ENCODE data around the gene LTA4H. TPM values are rescaled to one million over a fixed set of nuclear protein-coding genes. Genes with fewer than 3 reads are reported as not detected.
A peak's percentile ranks its signal among the peaks of the same experiment; 100 is the strongest.

The LTA4H gene
- total RNA-seq, 1 experiment from 2014 or later: 51.8 TPM

DNA sequence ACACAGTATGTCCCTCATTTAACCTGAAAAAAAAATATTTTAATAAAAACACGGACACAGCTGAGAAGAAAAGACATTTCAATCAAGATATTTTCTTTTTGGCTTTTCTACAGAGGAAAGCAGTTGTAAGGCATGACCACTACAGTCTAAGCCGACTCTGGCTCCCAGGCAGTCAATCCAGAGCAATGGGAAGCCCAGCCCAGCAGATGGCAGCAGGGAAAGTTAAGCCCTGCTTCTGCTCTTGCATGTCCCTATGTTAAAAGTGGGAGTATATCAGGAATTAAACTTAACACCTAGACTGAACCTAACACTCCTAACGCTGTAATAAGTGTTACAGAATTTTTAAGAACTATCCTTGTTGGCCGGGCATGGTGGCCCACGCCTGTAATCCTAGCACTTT is 19.7 kb downstream of the LTA4H start:
- no peaks in the 10 kb centered on the region for H3K4me1 ChIP-seq (ENCODE audit: insufficient read depth, low read length, poor library complexity, severe bottlenecking)
- H3K27ac ChIP-seq (ENCODE audit: low read depth, low read length, poor library complexity, severe bottlenecking): no peak overlapping the region
- no peaks in the 10 kb centered on the region for H3K27me3 ChIP-seq (replicated peaks; ENCODE audit: insufficient read depth, low read depth, low read length, poor library complexity)
- ChIA-PET CTCF (no interaction called here), POLR2A (ENCODE audit: low non-redundant PET) (no interaction called here)
- no peak overlapping the region for H3K4me3 ChIP-seq (ENCODE audit: low read depth, low read length, poor library complexity, severe bottlenecking)
- intact Hi-C loops (cut with micrococcal nuclease; ENCODE audit: unreplicated experiment): loop anchor here (5.0 kb wide), 1 partner anchor 502 kb away; no protein-coding TSS in a partner anchor
- peak; percentile 27 for DNase-seq (ENCODE audit: low spot score)
- peaks cover 15% of the 10 kb centered on the region for H3K36me3 ChIP-seq (ENCODE audit: insufficient read depth, low read length, poor library complexity, severe bottlenecking)
- no TSS peak for BruUV-seq (replicated peaks)
- H3K9me3 ChIP-seq (ENCODE audit: low read depth, low read length, poor library complexity, severe bottlenecking): no peaks in the 10 kb centered on the region
- TF ChIP-seq, protein P1, sequence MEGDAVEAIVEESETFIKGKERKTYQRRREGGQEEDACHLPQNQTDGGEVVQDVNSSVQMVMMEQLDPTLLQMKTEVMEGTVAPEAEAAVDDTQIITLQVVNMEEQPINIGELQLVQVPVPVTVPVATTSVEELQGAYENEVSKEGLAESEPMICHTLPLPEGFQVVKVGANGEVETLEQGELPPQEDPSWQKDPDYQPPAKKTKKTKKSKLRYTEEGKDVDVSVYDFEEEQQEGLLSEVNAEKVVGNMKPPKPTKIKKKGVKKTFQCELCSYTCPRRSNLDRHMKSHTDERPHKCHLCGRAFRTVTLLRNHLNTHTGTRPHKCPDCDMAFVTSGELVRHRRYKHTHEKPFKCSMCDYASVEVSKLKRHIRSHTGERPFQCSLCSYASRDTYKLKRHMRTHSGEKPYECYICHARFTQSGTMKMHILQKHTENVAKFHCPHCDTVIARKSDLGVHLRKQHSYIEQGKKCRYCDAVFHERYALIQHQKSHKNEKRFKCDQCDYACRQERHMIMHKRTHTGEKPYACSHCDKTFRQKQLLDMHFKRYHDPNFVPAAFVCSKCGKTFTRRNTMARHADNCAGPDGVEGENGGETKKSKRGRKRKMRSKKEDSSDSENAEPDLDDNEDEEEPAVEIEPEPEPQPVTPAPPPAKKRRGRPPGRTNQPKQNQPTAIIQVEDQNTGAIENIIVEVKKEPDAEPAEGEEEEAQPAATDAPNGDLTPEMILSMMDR (conservative IDR thresholded peaks at IDR 0.05; ENCODE audit: low read depth, low read length): peak; percentile 51
- TF ChIP-seq EZH2 (IDR thresholded peaks at IDR 0.05; ENCODE audit: borderline replicate concordance, low read depth, low read length, poor library complexity, severe bottlenecking): no peak

- H3K36me3 ChIP-seq (ENCODE audit: insufficient read depth, low read length, poor library complexity, severe bottlenecking): peaks cover 15% of the 10 kb centered on the region
- no peaks in the 10 kb centered on the region for H3K27me3 ChIP-seq (replicated peaks; ENCODE audit: insufficient read depth, low read depth, low read length, poor library complexity)
- DNase-seq (ENCODE audit: low spot score): no peak
- TF ChIP-seq, protein P1 (conservative IDR thresholded peaks at IDR 0.05; ENCODE audit: low read depth, low read length): no peak
- TF ChIP-seq EZH2 (IDR thresholded peaks at IDR 0.05; ENCODE audit: borderline replicate concordance, low read depth, low read length, poor library complexity, severe bottlenecking): no peak
- intact Hi-C loops (cut with micrococcal nuclease; ENCODE audit: unreplicated experiment): loop anchor here (5.0 kb wide), 1 partner anchor 502 kb away; no protein-coding TSS in a partner anchor
- H3K9me3 ChIP-seq (ENCODE audit: low read depth, low read length, poor library complexity, severe bottlenecking): no peaks in the 10 kb centered on the region
- CTCF ChIA-PET: no interaction called here
- H3K27ac ChIP-seq (ENCODE audit: low read depth, low read length, poor library complexity, severe bottlenecking): no peak overlapping the region
- no peak overlapping the region for H3K4me3 ChIP-seq (ENCODE audit: low read depth, low read length, poor library complexity, severe bottlenecking)
- POLR2A ChIA-PET (ENCODE audit: low non-redundant PET): no interaction called here
- no TSS peak for BruUV-seq (replicated peaks)
- H3K4me1 ChIP-seq (ENCODE audit: insufficient read depth, low read length, poor library complexity, severe bottlenecking): no peaks in the 10 kb centered on the region
These were observed 20.3 kb downstream of the LTA4H start for GRCh38 chr12:96014943-96015599.

DNA sequence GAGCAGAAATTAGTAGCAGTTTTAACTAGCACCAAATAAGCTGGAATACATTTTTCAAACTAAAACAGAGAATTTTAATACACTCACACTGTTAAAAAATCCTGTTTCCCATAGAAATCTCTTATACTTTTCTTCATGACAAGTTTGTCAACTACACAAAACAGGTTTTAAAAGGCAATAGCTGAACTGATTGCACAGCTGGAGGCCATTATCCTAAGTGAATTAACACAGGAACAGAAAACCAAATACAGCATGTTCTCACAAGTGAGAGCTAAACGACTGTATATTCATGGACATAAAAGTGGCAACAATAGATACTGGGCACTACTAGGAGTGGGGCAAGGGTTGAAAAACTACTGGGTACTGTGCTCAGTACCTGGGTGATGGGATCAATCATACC is 27.7 kb downstream of the LTA4H start:
- TF ChIP-seq, protein P1 (conservative IDR thresholded peaks at IDR 0.05; ENCODE audit: low read depth, low read length): no peak
- no peak for TF ChIP-seq EZH2 (IDR thresholded peaks at IDR 0.05; ENCODE audit: borderline replicate concordance, low read depth, low read length, poor library complexity, severe bottlenecking)
- Histone ChIP-seq H3K36me3 (ENCODE audit: insufficient read depth, low read length, poor library complexity, severe bottlenecking) (peaks cover 11% of the 10 kb centered on the region), H3K4me3 (ENCODE audit: low read depth, low read length, poor library complexity, severe bottlenecking) (no peak overlapping the region), H3K9me3 (ENCODE audit: low read depth, low read length, poor library complexity, severe bottlenecking) (no peaks in the 10 kb centered on the region), H3K27me3 (replicated peaks; ENCODE audit: insufficient read depth, low read depth, low read length, poor library complexity) (no peaks in the 10 kb centered on the region), H3K27ac (ENCODE audit: low read depth, low read length, poor library complexity, severe bottlenecking) (no peak overlapping the region), H3K4me1 (ENCODE audit: insufficient read depth, low read length, poor library complexity, severe bottlenecking) (peaks cover 5% of the 10 kb centered on the region)
- BruUV-seq (replicated peaks): no TSS peak
- DNase-seq (ENCODE audit: low spot score): peak; percentile 7
- ChIA-PET CTCF (interaction anchor here (0.6 kb wide), 1 partner anchor 122 kb away, joined by 5 read pairs; no protein-coding TSS in a partner anchor), POLR2A (ENCODE audit: low non-redundant PET) (interaction anchor here (0.6 to 0.7 kb wide), 2 partner anchors 60 to 340 kb away, joined by 5 to 6 read pairs; no protein-coding TSS in a partner anchor)
- intact Hi-C loops (cut with micrococcal nuclease; ENCODE audit: unreplicated experiment): no loop called here

Data from A673 (cell line).